ENCODE measurements around the gene CCL19.
A peak's percentile ranks its signal among the peaks of the same experiment; 100 is the strongest.

Gene CCL19

DNA sequence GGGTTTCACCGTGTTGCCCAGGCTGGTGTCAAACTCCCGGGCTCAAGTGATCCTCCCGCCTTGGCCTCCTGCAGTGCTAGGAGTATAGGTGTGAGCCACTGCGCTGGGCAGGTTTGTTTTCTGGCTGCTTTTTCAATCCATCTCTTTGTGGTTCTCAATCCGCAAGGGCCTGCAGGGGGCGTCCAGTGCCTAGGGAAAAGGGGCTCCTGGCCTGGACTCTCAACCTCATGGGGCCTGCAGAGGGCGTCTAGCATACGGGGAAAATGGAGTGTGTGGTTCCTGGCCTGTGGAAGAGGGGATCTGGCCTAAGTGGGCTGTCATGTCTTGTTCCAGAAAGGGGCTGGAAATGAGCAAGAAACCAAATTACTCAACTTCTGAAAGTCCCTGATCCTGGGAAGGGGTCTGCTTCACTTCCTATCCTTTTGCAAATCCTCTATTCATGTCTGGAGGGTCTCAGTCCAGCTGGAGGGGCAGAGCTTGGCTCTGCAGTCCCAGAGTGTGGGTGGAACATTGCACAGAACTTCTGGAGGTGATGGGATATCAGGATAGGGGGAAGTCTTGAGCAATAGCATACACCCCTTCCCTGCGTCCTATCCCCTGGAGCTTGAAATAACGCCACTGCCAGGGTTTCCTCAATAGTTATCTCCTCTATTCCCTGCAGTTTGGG lies 15.9 kb downstream of the CCL19 start:
- peak; percentile 98 for ATAC-seq
- TF ChIP-seq, protein P1, sequence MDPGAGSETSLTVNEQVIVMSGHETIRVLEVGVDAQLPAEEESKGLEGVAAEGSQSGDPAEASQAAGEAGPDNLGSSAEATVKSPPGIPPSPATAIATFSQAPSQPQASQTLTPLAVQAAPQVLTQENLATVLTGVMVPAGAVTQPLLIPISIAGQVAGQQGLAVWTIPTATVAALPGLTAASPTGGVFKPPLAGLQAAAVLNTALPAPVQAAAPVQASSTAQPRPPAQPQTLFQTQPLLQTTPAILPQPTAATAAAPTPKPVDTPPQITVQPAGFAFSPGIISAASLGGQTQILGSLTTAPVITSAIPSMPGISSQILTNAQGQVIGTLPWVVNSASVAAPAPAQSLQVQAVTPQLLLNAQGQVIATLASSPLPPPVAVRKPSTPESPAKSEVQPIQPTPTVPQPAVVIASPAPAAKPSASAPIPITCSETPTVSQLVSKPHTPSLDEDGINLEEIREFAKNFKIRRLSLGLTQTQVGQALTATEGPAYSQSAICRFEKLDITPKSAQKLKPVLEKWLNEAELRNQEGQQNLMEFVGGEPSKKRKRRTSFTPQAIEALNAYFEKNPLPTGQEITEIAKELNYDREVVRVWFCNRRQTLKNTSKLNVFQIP (CRISPR knock-in tag; IDR thresholded peaks at IDR 0.05; ENCODE audit: borderline replicate concordance, low read depth) = no peak
- TF ChIP-seq ESRRG (CRISPR knock-in tag; IDR thresholded peaks at IDR 0.05) (no peak), ZFP30 (CRISPR knock-in tag; IDR thresholded peaks at IDR 0.05) (no peak), SNAI2 (CRISPR knock-in tag; IDR thresholded peaks at IDR 0.05) (no peak), ARNTL (CRISPR knock-in tag; IDR thresholded peaks at IDR 0.05; ENCODE audit: borderline replicate concordance, low read depth) (no peak)
- TF ChIP-seq, protein P2, sequence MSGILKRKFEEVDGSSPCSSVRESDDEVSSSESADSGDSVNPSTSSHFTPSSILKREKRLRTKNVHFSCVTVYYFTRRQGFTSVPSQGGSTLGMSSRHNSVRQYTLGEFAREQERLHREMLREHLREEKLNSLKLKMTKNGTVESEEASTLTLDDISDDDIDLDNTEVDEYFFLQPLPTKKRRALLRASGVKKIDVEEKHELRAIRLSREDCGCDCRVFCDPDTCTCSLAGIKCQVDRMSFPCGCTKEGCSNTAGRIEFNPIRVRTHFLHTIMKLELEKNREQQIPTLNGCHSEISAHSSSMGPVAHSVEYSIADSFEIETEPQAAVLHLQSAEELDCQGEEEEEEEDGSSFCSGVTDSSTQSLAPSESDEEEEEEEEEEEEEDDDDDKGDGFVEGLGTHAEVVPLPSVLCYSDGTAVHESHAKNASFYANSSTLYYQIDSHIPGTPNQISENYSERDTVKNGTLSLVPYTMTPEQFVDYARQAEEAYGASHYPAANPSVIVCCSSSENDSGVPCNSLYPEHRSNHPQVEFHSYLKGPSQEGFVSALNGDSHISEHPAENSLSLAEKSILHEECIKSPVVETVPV (CRISPR knock-in tag; IDR thresholded peaks at IDR 0.05) = no peak

DNA sequence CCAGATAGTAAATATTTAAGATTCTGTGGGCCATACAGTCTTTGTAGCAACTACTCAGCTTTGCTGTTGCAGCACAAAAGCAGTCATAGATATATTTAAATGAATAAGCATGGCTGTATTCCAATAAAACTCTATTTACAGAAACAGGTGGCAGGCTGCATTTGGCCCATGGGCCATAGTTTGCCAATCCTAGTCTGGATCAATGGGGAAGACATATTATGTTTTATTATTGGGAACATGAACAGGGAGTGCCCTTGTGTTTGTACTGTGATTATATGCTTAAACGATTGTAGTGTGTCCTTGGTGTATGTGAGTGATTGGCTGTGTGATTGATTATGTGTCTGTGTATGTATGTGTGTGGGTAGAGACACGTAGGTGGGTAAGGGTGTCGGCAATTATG lies 16.6 kb downstream of the CCL19 start:
- no peak for TF ChIP-seq SNAI2 (CRISPR knock-in tag; IDR thresholded peaks at IDR 0.05)
- TF ChIP-seq GLIS3 (CRISPR knock-in tag; IDR thresholded peaks at IDR 0.05) = no peak
- TF ChIP-seq, protein P3, sequence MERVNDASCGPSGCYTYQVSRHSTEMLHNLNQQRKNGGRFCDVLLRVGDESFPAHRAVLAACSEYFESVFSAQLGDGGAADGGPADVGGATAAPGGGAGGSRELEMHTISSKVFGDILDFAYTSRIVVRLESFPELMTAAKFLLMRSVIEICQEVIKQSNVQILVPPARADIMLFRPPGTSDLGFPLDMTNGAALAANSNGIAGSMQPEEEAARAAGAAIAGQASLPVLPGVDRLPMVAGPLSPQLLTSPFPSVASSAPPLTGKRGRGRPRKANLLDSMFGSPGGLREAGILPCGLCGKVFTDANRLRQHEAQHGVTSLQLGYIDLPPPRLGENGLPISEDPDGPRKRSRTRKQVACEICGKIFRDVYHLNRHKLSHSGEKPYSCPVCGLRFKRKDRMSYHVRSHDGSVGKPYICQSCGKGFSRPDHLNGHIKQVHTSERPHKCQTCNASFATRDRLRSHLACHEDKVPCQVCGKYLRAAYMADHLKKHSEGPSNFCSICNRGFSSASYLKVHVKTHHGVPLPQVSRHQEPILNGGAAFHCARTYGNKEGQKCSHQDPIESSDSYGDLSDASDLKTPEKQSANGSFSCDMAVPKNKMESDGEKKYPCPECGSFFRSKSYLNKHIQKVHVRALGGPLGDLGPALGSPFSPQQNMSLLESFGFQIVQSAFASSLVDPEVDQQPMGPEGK (CRISPR knock-in tag; IDR thresholded peaks at IDR 0.05; ENCODE audit: borderline replicate concordance) = no peak
- ATAC-seq = no peak

DNA sequence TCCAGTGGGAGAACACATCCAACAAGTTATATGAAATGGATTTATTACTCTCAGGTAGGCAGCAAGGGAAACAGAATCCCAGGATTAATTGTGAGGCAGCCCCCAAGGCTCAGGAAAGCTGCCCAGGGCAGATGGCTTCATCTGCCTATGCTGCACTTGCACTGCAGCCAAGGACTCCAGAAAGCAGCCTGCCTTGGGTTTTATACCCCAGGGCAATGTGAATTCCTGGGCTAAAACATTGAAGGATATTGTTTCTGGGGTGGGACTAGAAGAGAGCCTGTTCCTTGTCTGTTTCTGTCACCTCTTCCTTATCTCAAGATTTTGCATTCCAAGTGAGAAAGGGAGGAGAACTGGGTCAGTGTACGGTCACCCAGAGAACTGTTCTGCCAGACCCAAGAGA lies 19.8 kb downstream of the CCL19 start:
- no peak for TF ChIP-seq TOX (CRISPR knock-in tag; IDR thresholded peaks at IDR 0.05; ENCODE audit: borderline replicate concordance)
- TF ChIP-seq, protein P1 (CRISPR knock-in tag; IDR thresholded peaks at IDR 0.05; ENCODE audit: borderline replicate concordance, low read depth) = no peak
- no peak for TF ChIP-seq PPARA (CRISPR knock-in tag; IDR thresholded peaks at IDR 0.05; ENCODE audit: borderline replicate concordance)
- TF ChIP-seq, protein P2 (CRISPR knock-in tag; IDR thresholded peaks at IDR 0.05) = no peak
- TF ChIP-seq, protein P3 (CRISPR knock-in tag; IDR thresholded peaks at IDR 0.05; ENCODE audit: borderline replicate concordance) = no peak
- TF ChIP-seq ZC3H10 (CRISPR knock-in tag; IDR thresholded peaks at IDR 0.05) = no peak
- TF ChIP-seq SNAI2 (CRISPR knock-in tag; IDR thresholded peaks at IDR 0.05) = no peak
- TF ChIP-seq ZNF70 (CRISPR knock-in tag; IDR thresholded peaks at IDR 0.05) = no peak
- TF ChIP-seq CSDC2 (CRISPR knock-in tag; IDR thresholded peaks at IDR 0.05) = no peak
- no peak for TF ChIP-seq TCF4 (CRISPR knock-in tag; IDR thresholded peaks at IDR 0.05; ENCODE audit: borderline replicate concordance)
- no peak for TF ChIP-seq ZNF565 (CRISPR knock-in tag; conservative IDR thresholded peaks at IDR 0.05; ENCODE audit: low read depth)
- no peak for TF ChIP-seq ARNTL (CRISPR knock-in tag; IDR thresholded peaks at IDR 0.05; ENCODE audit: borderline replicate concordance, low read depth)
- no peak for ATAC-seq

All from SK-N-SH treated with all-trans-retinoic acid at 6 μM for 48 hours (cell line).